HG03439 (cell line): ENCODE data around the gene DPF1.

ENCODE experiments used
- ATAC-seq: cut with Tn5 transposase; IDR thresholded peaks from one replicate; pipeline ENCODE4 v1.9.1; 2021; ENCODE audit warnings: mild to moderate bottlenecking, moderate library complexity; ENCODE audit not compliant: unreplicated experiment

The DPF1 gene

DNA sequence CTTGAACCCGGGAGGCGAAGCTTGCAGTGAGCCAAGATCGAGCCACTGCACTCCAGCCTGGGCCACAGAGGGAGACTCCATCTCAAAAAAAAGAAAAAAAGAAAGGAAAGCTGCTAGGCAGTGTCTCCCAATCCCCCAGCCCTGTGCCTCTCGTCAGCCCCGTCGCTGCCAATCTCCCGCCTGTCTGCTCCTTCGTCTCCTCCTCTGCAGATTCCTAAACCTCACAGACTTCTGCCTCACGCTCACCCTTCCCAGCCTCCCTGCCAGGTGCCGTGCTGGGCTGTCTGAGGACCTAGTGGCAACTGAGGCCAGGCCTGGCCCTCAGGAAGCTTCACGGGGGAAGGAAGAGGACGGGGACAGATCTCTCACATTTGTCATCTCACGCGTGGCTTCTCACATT, 21.5 kb downstream of the DPF1 start:
- ATAC-seq: no peak

- ATAC-seq: no peak
Measured at GRCh38 chr19:38201731-38202130, 22.3 kb downstream of the DPF1 start.

- ATAC-seq: no peak
Measured at GRCh38 chr19:38199340-38199739, 24.7 kb downstream of the DPF1 start.

- ATAC-seq: no peak
Measured at GRCh38 chr19:38197937-38198704, 25.9 kb downstream of the DPF1 start.

DNA sequence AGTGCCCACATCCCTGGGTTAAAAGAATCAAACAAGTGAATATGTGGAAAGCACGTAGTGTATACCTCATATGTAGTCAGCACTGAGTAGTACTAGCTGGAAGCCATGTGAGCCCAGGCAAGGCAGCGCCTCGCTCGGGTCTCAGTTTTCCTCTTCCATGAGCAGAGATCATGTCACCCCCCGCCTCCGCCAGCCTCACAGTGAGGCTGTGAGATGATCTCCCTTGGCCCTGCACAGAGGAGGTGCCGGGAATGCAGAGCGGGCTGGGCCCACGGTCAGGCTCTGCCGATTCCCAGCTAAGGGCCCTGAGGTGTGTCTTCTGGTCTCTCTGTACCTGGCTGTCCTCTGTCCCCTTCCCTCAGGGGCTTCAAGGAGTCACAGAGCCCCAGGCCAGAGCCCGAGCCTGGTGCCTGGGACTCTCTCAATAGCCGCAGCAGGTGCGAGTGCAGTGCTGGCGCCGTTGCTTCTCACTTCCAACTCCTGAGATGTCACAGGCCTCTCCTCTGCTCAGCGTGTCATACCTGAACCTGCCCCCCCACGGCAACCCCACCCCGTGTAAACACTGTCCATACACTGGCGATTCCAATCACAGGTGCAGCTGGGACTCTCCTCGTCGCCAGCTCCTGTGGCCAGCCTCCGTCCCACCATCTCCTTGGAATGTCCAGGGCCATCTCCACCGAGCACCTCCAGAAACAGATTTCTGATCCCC, 26.9 kb downstream of the DPF1 start:
- no peak for ATAC-seq

DNA sequence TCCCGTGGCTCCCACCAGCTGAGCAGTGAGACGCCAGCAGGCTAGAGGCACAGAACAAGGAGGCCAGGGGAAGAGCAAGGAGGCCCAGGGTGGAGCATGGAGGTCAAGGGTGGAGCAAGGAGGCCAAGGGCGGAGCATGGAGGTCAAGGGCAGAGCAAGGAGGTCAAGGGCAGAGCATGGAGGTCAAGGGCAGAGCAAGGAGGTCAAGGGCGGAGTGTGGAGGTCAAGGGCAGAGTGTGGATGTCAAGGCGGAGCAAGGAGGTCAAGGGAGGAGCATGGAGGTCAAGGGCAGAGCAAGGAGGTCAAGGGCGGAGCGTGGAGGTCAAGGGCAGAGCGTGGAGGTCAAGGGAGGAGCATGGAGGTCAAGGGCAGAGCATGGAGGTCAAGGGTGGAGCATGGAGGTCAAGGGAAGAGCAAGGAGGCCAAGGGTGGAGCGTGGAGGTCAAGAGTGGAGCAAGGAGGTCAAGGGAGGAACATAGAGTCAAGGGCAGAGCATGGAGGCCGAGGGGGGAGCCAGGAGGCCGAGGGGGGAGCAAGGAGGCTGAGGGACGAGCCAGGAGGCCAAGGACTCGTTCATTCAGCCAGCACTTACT, 27.7 kb downstream of the DPF1 start:
- no peak for ATAC-seq

DNA sequence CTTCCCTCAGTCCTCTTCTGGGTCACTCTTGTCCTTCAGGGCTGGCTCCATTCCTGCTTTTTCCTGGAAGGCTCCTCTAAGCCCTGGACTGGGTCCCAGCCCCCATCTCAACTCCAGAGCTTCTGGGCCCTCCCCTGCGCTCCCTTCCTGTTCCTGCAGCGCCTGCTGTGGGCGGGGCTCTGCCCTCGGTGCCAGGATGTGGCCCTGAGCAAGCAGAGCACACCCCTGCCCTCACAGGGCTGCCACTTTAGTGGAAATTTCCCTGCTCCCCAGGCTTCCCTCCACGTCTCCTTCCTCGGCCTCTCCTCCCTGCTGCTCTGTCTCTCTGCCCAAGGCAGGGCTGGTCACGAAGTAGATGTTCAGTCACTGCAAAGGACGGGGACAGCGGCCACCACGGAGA, 28.8 kb downstream of the DPF1 start:
- no peak for ATAC-seq

DNA sequence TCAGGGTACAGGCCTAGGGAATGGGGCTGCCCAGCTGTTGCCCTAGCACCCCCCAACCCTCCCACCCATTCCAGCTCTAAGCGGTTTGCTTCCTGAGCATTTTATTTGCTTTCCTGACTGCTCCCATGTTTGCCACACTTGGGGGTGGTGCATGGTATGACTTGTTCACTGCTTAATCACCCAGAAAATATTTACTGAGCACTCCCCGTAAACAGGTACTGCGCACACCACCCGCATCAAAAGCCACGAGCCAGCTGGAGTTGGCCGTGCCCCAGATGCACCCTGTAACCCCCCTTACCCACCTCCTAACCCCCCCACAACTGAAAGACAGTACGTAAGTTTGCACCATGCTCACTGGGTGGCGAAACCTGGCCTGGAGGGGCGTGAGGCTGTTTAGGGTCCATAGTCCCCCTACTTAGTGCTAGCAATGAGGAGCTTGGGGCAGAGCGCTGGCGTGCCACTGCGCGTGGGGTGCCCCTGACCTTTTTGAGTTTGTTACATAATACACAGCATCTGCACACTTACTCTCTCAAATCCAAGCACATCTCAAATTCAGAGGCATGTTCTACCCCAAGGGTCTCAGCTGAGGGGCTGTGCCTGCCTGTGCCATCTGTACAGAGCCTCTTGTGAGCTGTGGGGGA, 29.8 kb downstream of the DPF1 start:
- ATAC-seq: no peak

GRCh38 chr19:38193445-38193844, 30.6 kb downstream of the DPF1 start:
- ATAC-seq: no peak

DNA sequence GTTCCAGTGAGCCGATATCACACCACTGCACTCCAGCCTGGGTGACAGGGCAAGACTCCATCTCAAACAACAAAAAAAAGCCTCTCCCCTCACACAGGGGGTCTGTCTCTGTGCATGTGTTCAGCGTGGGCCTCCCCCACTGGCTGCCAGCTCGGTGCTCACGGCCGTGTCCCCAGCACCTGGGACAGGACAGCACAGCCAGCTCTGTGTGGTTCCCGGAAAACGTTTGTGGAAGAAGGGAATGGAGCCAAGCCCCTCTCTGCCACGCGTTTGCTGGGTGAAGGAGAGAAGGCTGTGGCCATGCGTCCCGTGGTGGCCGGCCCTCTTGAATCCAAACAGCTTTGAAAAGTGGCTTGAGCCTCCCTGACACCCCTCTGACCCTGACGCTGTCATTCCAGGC, 32.3 kb downstream of the DPF1 start:
- no peak for ATAC-seq

DNA sequence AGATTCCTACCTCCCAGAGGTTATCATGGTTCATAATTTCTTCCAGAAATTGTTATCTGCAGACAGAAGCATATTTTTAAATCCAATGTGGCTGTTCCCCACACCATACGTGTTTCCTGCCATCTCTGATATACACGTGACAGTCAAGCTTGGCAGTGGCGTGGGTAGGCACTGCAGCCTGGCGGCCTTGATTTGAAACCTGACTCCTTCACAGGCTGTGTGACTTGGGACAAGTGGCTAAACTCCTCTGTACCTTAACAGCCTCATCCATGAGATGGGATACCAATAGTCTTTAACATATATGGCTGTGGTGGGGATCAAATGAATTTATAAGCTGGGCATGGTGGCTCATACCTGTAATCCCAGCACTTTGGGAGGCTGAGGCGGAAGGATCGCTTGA, 33.2 kb downstream of the DPF1 start:
- ATAC-seq: no peak

- no peak for ATAC-seq
Measured at GRCh38 chr19:38190061-38190460, 34.0 kb downstream of the DPF1 start.

DNA sequence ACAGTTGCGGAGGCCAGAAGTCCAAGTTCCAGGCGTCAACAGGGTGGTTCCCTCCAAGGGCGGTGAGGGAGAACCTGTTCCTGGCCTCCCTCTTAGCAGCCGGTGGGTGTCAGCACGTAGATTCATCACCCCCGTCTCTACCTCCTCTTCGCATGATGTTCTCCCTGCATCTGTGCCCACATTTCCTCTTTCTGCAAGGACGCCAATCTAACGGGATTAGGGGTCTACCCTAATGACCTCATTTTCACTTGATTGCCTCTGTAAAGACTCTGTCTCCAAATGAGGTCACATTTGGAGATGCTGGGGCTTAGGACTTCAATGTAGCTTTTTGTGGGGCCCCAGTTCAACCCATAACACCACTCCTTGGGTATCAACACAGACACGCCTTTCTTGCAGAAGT, 38.5 kb downstream of the DPF1 start:
- no peak for ATAC-seq

GRCh38 chr19:38184815-38185214, 39.2 kb downstream of the DPF1 start:
- ATAC-seq: no peak

- no peak for ATAC-seq
Measured at GRCh38 chr19:38183251-38183897, 40.6 kb downstream of the DPF1 start.

- ATAC-seq: no peak
Measured at GRCh38 chr19:38182536-38183210, 41.3 kb downstream of the DPF1 start.

DNA sequence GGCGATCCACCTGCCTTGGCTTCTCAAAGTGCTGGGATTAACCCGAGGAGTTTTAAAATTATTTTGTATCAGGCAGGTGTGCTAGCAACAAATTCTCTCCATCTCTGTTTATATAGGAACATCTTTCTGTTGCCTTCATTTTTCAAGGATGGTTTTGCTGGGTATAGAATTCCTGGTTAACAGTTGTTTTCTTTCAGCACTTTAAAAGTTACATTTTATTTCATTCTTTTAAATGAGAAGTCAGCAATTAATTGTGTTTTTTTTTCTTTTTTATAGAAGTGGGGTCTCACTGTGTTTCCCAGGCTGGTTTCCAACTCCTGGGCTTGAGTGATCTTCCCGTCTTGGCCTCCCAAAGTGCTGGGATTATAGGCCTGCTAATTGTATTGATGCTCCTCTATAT, 44.0 kb downstream of the DPF1 start:
- no peak for ATAC-seq

DNA sequence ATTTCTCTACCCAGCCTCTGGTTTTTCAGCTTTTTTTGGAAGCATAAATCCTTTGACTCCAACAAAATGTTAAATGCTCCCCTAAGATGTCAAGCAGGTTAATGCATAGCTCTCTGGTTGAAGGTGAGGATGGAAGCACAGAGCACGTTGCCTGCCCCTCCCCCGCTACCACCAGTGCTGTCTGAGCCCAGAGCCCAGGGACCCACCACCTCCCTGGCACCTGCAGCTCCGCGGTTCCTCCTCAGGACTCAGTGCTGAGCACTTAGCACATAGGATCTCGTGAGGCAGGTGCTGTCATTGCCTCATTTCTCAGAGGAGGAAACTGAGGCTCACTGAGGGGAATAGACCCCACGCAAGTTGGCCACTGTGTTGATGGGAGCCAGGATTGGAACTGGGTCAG, 48.6 kb downstream of the DPF1 start:
- no peak for ATAC-seq

GRCh38 chr19:38173291-38174041, 50.6 kb downstream of the DPF1 start:
- no peak for ATAC-seq

- ATAC-seq: no peak
Measured at GRCh38 chr19:38172001-38172400, 52.0 kb downstream of the DPF1 start.
